Ishikawa (cell line): ENCODE data around the gene HDAC5.

Experiments used
- CEBPB ChIP-seq: IDR thresholded peaks from 2 replicates; pipeline ENCODE4 v1.6.1; 2012
- CREB1 ChIP-seq: IDR thresholded peaks from 2 replicates; pipeline ENCODE4 v1.6.1; 2012; ENCODE audit warnings: low read depth
- EGR1 ChIP-seq: IDR thresholded peaks from 2 replicates; pipeline ENCODE4 v1.6.1; 2012
- EP300 ChIP-seq: IDR thresholded peaks from 2 replicates; pipeline ENCODE4 v1.6.1; 2012; ENCODE audit warnings: borderline replicate concordance
- FOXM1 ChIP-seq: IDR thresholded peaks from 2 replicates; pipeline ENCODE4 v1.6.1; 2012; ENCODE audit warnings: low read depth, borderline replicate concordance
- NFIC ChIP-seq: IDR thresholded peaks from 2 replicates; pipeline ENCODE4 v1.6.1; 2012
- RAD21 ChIP-seq: IDR thresholded peaks from 2 replicates; pipeline ENCODE4 v1.6.1; 2012; ENCODE audit warnings: low read depth
- TAF1 ChIP-seq: IDR thresholded peaks from 2 replicates; pipeline ENCODE4 v1.6.1; 2012; ENCODE audit warnings: low read depth, mild to moderate bottlenecking
- TCF12 ChIP-seq: IDR thresholded peaks from 2 replicates; pipeline ENCODE4 v1.6.1; 2012; ENCODE audit warnings: low read depth
- TEAD4 ChIP-seq: IDR thresholded peaks from 2 replicates; pipeline ENCODE4 v1.6.1; 2012
- YY1 ChIP-seq: IDR thresholded peaks from 2 replicates; pipeline ENCODE4 v1.6.1; 2012; ENCODE audit warnings: low read depth
- ZBTB7A ChIP-seq: IDR thresholded peaks from 2 replicates; pipeline ENCODE4 v1.6.1; 2012; ENCODE audit warnings: low read depth
- TF ChIP-seq, protein P1 (sequence below): IDR thresholded peaks from 2 replicates; pipeline ENCODE4 v1.6.1; 2012
- TF ChIP-seq, protein P2 (sequence below): IDR thresholded peaks from 2 replicates; pipeline ENCODE4 v1.6.1; 2012; ENCODE audit warnings: low read depth, mild to moderate bottlenecking
- TF ChIP-seq, protein P3 (sequence below): IDR thresholded peaks from 2 replicates; pipeline ENCODE4 v1.6.1; 2012

The HDAC5 gene

DNA sequence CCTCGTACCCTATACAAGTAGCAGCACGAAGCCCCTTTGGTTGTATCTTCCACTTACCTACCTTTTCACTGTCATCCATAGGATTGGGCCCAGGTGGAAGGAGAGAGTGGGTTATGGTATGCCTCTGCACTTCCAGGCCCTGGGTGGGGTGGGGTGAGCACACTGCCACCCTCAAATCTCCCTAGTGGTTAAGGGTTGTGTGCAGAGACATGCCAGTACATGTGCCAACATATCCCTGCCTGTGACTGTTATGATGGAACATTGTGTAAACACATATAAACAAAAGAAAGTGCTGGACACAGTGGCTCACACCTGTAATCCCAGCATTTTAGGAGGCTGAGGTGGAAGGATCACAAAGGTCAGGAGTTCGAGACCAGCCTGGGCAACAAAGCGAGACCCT, 29.4 kb upstream of the HDAC5 start:
- TF ChIP-seq YY1 = no peak
- no peak for TF ChIP-seq NFIC
- TF ChIP-seq FOXM1 = no peak
- TF ChIP-seq ZBTB7A = no peak
- TF ChIP-seq EP300 = no peak
- no peak for TF ChIP-seq RAD21
- TF ChIP-seq, protein P1, sequence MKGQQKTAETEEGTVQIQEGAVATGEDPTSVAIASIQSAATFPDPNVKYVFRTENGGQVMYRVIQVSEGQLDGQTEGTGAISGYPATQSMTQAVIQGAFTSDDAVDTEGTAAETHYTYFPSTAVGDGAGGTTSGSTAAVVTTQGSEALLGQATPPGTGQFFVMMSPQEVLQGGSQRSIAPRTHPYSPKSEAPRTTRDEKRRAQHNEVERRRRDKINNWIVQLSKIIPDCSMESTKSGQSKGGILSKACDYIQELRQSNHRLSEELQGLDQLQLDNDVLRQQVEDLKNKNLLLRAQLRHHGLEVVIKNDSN = no peak
- no peak for TF ChIP-seq TEAD4
- no peak for TF ChIP-seq CEBPB
- no peak for TF ChIP-seq CREB1
- TF ChIP-seq, protein P2, sequence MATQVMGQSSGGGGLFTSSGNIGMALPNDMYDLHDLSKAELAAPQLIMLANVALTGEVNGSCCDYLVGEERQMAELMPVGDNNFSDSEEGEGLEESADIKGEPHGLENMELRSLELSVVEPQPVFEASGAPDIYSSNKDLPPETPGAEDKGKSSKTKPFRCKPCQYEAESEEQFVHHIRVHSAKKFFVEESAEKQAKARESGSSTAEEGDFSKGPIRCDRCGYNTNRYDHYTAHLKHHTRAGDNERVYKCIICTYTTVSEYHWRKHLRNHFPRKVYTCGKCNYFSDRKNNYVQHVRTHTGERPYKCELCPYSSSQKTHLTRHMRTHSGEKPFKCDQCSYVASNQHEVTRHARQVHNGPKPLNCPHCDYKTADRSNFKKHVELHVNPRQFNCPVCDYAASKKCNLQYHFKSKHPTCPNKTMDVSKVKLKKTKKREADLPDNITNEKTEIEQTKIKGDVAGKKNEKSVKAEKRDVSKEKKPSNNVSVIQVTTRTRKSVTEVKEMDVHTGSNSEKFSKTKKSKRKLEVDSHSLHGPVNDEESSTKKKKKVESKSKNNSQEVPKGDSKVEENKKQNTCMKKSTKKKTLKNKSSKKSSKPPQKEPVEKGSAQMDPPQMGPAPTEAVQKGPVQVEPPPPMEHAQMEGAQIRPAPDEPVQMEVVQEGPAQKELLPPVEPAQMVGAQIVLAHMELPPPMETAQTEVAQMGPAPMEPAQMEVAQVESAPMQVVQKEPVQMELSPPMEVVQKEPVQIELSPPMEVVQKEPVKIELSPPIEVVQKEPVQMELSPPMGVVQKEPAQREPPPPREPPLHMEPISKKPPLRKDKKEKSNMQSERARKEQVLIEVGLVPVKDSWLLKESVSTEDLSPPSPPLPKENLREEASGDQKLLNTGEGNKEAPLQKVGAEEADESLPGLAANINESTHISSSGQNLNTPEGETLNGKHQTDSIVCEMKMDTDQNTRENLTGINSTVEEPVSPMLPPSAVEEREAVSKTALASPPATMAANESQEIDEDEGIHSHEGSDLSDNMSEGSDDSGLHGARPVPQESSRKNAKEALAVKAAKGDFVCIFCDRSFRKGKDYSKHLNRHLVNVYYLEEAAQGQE = no peak
- no peak for TF ChIP-seq EGR1
- TF ChIP-seq TAF1 = no peak
- TF ChIP-seq TCF12 = no peak
- TF ChIP-seq, protein P3, sequence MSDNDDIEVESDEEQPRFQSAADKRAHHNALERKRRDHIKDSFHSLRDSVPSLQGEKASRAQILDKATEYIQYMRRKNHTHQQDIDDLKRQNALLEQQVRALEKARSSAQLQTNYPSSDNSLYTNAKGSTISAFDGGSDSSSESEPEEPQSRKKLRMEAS = no peak

DNA sequence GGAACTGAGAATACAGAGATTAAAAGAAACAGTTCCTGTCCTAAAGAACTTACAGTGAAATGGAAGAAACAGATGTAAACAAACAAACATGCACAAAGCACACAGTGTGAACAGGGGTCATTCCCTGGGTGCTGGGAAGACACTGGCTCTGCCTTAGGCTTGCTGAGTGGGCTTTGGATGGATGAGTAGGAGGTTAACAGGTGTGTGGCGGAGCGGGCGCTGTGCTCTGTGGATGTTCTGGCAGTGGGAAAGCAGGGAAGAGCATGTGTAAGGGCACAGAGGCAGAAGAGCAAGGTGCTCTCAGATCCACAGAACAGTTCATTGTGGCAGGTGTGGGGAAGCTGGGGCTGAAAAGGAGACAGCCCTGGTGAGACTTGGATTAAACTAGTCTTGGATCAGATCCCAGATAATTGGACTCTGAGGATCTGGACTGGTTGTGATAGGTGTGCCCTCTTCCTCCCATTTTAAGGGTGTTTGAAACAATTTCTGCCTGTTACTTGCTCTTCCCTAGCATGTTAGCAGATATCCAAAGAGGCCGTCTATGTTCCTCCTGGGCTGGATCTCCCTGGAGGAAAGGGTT, 26.4 kb upstream of the HDAC5 start:
- no peak for TF ChIP-seq CREB1
- no peak for TF ChIP-seq FOXM1
- TF ChIP-seq TEAD4 = no peak

DNA sequence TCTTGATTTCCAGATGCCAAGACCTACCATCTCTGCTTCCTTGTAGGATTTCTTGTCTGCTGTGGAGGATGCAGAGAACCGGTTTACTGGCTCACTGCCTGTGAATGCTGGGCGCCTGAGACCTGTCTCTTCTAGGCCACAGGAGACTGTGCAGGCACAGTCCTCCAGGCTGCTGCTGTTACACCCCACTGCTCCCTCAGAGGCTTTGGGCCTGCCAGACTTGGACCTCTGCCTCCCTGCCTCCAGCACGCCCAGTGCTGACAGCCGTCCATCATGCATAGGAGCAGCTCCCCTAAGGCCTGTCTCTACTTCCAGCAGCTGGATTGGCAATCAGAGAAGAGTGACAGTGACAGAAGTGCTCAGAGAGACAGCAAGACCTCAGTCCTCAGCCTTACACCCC, 24.4 kb upstream of the HDAC5 start:
- TF ChIP-seq NFIC (no peak), FOXM1 (no peak), EGR1 (no peak), YY1 (no peak), EP300 (no peak), TCF12 (no peak), RAD21 (no peak), CREB1 (no peak), CEBPB (no peak), TEAD4 (no peak), ZBTB7A (no peak), TAF1 (no peak)
- TF ChIP-seq, protein P2 = no peak
- TF ChIP-seq, protein P1 = no peak
- TF ChIP-seq, protein P3 = no peak

DNA sequence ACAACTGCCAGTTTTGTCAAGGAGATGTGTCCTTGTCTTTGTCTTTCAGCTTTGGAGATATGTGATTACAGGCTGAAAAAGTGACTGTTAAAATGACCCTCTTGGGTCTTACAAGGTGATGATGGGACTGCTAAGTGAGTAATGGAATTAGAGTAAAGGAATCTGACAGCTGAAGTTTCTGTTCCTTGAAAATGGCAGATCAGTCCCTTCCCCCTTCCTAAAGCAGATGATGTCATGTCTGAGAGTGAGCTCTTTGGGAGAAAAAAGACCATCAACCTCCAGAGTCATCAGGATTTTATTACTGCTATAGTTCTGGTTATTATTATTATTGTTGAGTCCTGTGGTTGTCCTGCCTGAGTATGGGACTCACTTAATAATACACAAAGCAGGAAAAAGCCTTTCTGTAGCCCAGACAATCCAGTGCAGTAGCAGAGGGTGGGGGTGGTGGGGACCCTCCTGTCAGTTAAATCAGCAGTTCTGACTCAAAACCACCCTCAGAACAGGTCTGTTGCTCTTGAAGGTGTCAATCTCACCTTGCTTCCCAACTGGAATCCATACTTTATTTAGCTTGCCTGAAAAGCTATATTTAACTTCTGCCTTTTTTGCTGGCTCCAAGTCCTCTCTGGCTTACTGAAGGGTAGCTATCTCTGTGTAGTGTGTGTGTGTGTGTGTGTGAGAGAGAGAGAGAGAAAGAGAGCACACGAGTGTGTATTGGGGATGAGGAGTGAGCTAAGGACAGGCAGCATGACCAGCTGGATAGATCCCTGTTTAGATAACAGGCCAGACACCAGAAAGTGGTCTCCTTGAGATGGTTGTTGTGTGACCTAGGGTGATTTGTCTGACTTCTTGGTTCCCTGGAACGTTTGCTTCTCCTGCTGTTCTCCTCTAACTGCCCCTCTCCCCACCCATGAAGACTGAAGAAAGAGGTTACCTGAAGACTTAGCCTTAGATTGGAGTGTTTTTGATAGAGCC, 23.2 kb upstream of the HDAC5 start:
- TF ChIP-seq YY1 (no peak), NFIC (no peak), ZBTB7A (no peak), FOXM1 (no peak), CEBPB (no peak), EGR1 (no peak), TEAD4 (no peak), TAF1 (no peak), CREB1 (no peak), TCF12 (no peak), EP300 (no peak), RAD21 (no peak)
- TF ChIP-seq, protein P3 = no peak
- TF ChIP-seq, protein P1 = no peak
- TF ChIP-seq, protein P2 = no peak
